A549 treated with AZD2906 at 1 μM for 4 hours (cell line): ENCODE data around the gene PLEKHM2. TPM values are rescaled to one million over a fixed set of nuclear protein-coding genes. Genes with fewer than 3 reads are reported as not detected.

Source experiments
- total RNA-seq: library from RNA; stranded (reverse); fragments of 200-300 nt; extraction: Qiagen RNA extraction; gene quantifications from 5 replicates; pipeline ENCODE4 v1.2.3, GENCODE V29; 2022

PLEKHM2 gene
- 22.1 to 26.5 TPM (median 25.3 TPM) in 5 replicates for total RNA-seq

GRCh38 chr1:15684042-15684461 lies at the start of gene PLEKHM2:
PLEKHM2 (plus strand) TSS chr1:15684320; CDS start chr1:15684559, 239 bp downstream.

GRCh38 chr1:15736038-15736891 lies 52.1 kb downstream of the PLEKHM2 start, which contains the start of gene SLC25A34:
SLC25A34 (plus strand) TSS chr1:15736258; CDS start chr1:15736486, 228 bp downstream.

DNA sequence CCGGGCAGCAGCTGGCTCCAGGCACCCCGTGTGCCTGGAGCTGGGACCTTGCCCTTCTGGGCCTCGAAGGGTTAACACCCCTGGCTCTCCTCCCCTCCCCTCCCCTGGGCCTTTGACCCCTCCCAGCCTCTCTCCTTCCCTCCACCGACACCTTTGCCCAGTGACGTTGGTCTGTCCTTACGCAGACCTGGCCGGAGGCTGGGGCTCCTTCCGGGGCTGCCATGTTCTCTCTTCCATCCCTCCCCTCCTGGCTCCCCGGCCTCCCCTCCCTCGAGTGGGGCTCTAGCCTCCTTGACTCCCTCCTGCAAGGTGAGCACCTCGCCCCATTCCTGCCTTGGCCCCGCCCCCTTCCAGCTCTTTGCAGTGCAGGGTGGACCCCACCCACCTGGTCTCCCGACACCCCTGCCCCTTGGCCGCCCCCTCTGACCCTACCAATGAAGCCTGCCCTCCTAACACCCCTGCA lies 58.2 kb downstream of the PLEKHM2 start, which contains the start of gene TMEM82:
Gene TMEM82 (plus strand): TSS at position 161 of the 463 bp plus-strand sequence. CDS start 61 bp downstream, at position 222.

DNA sequence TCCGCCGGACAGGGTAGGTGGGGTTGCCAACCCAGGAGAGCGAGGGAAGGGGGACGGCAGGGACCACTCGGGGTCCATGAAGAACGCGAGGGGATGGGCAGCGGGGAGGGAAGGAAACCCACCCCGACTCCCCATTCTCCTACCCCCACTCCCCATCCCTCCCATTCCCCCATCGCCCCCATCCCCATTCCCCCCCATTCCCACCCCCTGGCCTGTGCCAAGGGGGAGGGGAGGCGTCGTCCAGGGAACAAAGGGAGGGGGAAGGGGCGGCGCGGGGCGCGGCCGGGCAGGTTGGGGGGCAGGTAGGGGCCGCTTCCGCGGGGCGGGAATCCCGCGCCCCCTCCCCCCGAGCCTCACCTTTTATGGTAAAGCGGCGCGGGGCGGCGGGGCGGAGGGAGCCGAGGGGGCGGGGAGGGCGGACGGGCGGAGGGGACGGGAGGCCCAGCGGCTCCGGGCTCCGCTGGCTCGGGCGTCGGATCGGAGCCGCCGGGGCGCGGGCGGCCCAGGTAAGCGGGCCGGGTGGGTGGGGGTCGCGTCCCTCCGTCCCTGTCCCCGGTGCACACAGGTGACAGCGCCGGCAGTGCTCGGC lies 74.3 kb downstream of the PLEKHM2 start, which contains the start of gene FBLIM1:
Gene FBLIM1 (plus strand): TSS at position 453 of the 589 bp plus-strand sequence. CDS start 6,189 bp downstream, outside the sequence.

Other genes starting within 250 kb of the PLEKHM2 start
- gene CTRC, start 245.9 kb upstream of the PLEKHM2 start, total RNA-seq = 1.1 to 1.9 TPM (median 1.6 TPM) in 5 replicates
- not detected in 5 replicates for gene CELA2A, start 227.6 kb upstream of the PLEKHM2 start, total RNA-seq
- 0.14 to 0.16 TPM in 2 of 5 replicates, not detected in the others for gene CELA2B, start 208.2 kb upstream of the PLEKHM2 start, total RNA-seq
- 5.2 to 6.5 TPM (median 5.7 TPM) in 5 replicates for gene CASP9, start 160.1 kb upstream of the PLEKHM2 start, total RNA-seq
- gene DNAJC16, start 157.5 kb upstream of the PLEKHM2 start, total RNA-seq = 4.0 to 5.6 TPM (median 4.4 TPM) in 5 replicates
- gene AGMAT, start 99.3 kb upstream of the PLEKHM2 start, total RNA-seq = 6.0 to 7.2 TPM (median 6.7 TPM) in 5 replicates
- gene DDI2, start 66.9 kb upstream of the PLEKHM2 start, total RNA-seq = 6.6 to 8.1 TPM (median 7.5 TPM) in 5 replicates
- 0.08 to 0.43 TPM (median 0.18 TPM) in 5 replicates for gene SLC25A34, start 51.9 kb downstream of the PLEKHM2 start, total RNA-seq
- gene TMEM82, start 58.2 kb downstream of the PLEKHM2 start, total RNA-seq = not detected in 5 replicates
- gene FBLIM1, start 74.5 kb downstream of the PLEKHM2 start, total RNA-seq = 19.2 to 31.4 TPM (median 27.5 TPM) in 5 replicates
- gene UQCRHL, start 123.3 kb downstream of the PLEKHM2 start, total RNA-seq = 5.5 to 7.6 TPM (median 6.6 TPM) in 5 replicates
- 33.9 to 39.3 TPM (median 36.0 TPM) in 5 replicates for gene SPEN, start 163.4 kb downstream of the PLEKHM2 start, total RNA-seq